ENCODE results near the gene HJV. TPM values are rescaled to one million over a fixed set of nuclear protein-coding genes. Genes with fewer than 3 reads are reported as not detected.

Gene HJV
- total and polyA plus RNA-seq, 2 of the 4 experiments (the other 2 are of a cell fraction): not detected

GRCh38 chr1:145978471-145978853, 43.1 kb downstream of the HJV start:
- Histone ChIP-seq H2AFZ (replicated peaks; ENCODE audit: low read length, poor library complexity) (peak overlapping the region; percentile 85), H4K5ac (ENCODE audit: low read depth, low read length) (peak overlapping the region; percentile 93), H3K79me1 (ENCODE audit: low read depth in 1 of 2, low read length in 2 of 2) (peaks cover 0 to 12% of the 10 kb centered on the region in 2 experiments; a peak in 3 of 4 replicates), H2AK9ac (replicated peaks; ENCODE audit: low read depth, low read length, poor library complexity) (peak overlapping the region; percentile 99), H3K14ac (replicated peaks; ENCODE audit: low read depth, low read length) (peak overlapping the region; percentile 100), H3K4me1 (ENCODE audit: control insufficient read depth, insufficient read depth, low read length) (peaks cover 16% of the 10 kb centered on the region), H3K18ac (ENCODE audit: low read depth, low read length) (peak overlapping the region; percentile 92), H3K9me3 (ENCODE audit: control insufficient read depth, insufficient read depth, low read length) (no peaks in the 10 kb centered on the region), H3K36me3 (ENCODE audit: control insufficient read depth, insufficient read depth, low read length) (no peaks in the 10 kb centered on the region), H4K8ac (ENCODE audit: low read depth in 2 of 2, low read length in 2 of 2) (peak overlapping the region; percentile 88 to 100), H3K4me3 (ENCODE audit: insufficient read depth, low read depth, low read length) (no peak overlapping the region), H2BK15ac (ENCODE audit: low read depth, low read length) (peak overlapping the region; percentile 97), H4K20me1 (ENCODE audit: insufficient read depth, low read length) (no peaks in the 10 kb centered on the region), H3K9me1 (ENCODE audit: insufficient read depth, low read length) (peaks cover 10% of the 10 kb centered on the region), H2BK120ac (ENCODE audit: low read depth, low read length) (peak overlapping the region; percentile 98), H3K27ac (ENCODE audit: insufficient read depth, low read length) (peak overlapping the region; percentile 87), H3K9ac (ENCODE audit: low read depth, low read length) (peak overlapping the region; percentile 86), H2BK5ac (ENCODE audit: low read depth, low read length, poor library complexity, severe bottlenecking) (peak overlapping the region; percentile 99), H3K56ac (ENCODE audit: extremely low read depth, insufficient read depth, low read length) (peak overlapping the region; percentile 99), H2AK5ac (ENCODE audit: low read depth, low read length) (peak overlapping the region; percentile 99), H3K4ac (ENCODE audit: low read depth, low read length) (peak overlapping the region; percentile 100), H3K27me3 (ENCODE audit: control insufficient read depth, insufficient read depth, low read length) (no peaks in the 10 kb centered on the region), H4K91ac (ENCODE audit: insufficient read depth, low read depth, low read length) (peak overlapping the region; percentile 100), H2BK20ac (ENCODE audit: low read depth, low read length) (peak overlapping the region; percentile 93), H3K23ac (ENCODE audit: low read depth, low read length) (peak overlapping the region; percentile 100), H3K4me2 (ENCODE audit: low read depth, low read length) (peak overlapping the region; percentile 79; the same call in 1 of the 2 replicates)
- TF ChIP-seq MAFK (IDR thresholded peaks at IDR 0.05; ENCODE audit: low read depth, low read length) (no peak), MXI1 (IDR thresholded peaks at IDR 0.05; ENCODE audit: borderline replicate concordance, low read depth, low read length) (no peak), NFE2L2 (IDR thresholded peaks at IDR 0.05; ENCODE audit: low read depth, low read length) (no peak), RAD21 (IDR thresholded peaks at IDR 0.05; ENCODE audit: low read length) (no peak), MAZ (IDR thresholded peaks at IDR 0.05; ENCODE audit: borderline replicate concordance, low read depth, low read length) (no peak), CEBPB (IDR thresholded peaks at IDR 0.05; ENCODE audit: low read depth, low read length) (no peak), FOS (IDR thresholded peaks at IDR 0.05; ENCODE audit: low read depth, low read length) (no peak), USF2 (IDR thresholded peaks at IDR 0.05; ENCODE audit: low read depth, low read length) (no peak)
- CTCF ChIA-PET: interaction anchor here (0.9 to 3.4 kb wide), 4 partner anchors 15 to 30 kb away, joined by 4 to 29 read pairs (median 14); partner anchors contain the start of genes ANKRD34A, POLR3GL and TXNIP
- dilution Hi-C loops (cut with HindIII; ENCODE audit: low sequenced_read_pairs, unreplicated experiment) (no loop called here), intact Hi-C loops (cut with micrococcal nuclease) (no loop called here), in situ Hi-C loops (cut with MboI; ENCODE audit: low sequenced_read_pairs) (no loop called here)
- BruUV-seq (replicated peaks): no TSS peak
- ATAC-seq (ENCODE audit: low read depth) (no peak), DNase-seq (no peak)
- POLR2A ChIA-PET (ENCODE audit: unreplicated experiment): interaction anchor here (1.0 to 2.4 kb wide), 4 partner anchors 11 to 29 kb away, joined by 3 to 11 read pairs (median 4); no protein-coding TSS in a partner anchor

All from IMR-90 (cell line).